ENCODE results near the gene KLHL25.
"Not testable (repeated sequence)": the region's sequence is repeated elsewhere in the genome, so short reads cannot be mapped to it uniquely, and the experiment has no call there.

The KLHL25 gene, protein sequence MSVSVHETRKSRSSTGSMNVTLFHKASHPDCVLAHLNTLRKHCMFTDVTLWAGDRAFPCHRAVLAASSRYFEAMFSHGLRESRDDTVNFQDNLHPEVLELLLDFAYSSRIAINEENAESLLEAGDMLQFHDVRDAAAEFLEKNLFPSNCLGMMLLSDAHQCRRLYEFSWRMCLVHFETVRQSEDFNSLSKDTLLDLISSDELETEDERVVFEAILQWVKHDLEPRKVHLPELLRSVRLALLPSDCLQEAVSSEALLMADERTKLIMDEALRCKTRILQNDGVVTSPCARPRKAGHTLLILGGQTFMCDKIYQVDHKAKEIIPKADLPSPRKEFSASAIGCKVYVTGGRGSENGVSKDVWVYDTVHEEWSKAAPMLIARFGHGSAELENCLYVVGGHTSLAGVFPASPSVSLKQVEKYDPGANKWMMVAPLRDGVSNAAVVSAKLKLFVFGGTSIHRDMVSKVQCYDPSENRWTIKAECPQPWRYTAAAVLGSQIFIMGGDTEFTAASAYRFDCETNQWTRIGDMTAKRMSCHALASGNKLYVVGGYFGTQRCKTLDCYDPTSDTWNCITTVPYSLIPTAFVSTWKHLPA

DNA sequence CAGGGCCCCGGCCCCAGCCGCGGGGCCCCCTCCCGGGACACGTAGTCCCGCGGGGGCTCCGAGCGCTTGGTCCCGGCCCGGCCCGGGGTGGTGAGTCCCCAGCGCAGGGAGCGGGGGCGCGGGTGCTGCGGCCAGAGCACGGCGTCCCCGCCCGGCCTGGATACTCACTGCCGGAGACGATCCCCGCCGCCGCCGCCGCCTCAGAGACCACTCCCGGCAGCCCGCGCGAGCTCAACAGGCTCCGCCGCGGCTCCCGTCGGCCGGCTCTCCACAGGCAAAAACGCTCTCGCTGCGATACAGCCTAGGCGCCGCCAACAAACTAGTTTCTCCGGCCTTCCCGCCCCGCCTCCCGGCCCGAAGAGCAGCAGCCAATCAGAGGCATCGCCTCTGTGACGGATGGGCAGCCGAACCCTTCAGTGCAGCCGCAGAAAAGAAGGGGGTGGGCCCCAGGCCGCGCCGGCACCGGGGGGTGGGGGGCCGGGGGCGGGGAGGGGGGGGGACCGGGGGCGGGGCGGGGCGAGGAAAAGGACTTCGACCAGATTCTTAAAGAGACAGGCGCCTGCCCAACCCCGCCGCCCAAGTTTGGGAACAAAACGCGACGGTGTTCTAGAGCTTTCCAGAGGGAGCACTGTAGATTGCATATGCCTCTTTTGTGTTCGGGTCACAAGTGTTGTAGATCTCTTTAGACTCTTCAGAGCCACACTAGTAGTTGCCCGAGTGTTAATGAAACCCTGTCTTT is at the start of gene KLHL25:
KLHL25 (minus strand) TSS at position 328 of the 739 bp plus-strand sequence. CDS start 25,115 bp downstream, outside the sequence.
- DNase-seq (ENCODE audit: low read depth) = peak; percentile 72

DNA sequence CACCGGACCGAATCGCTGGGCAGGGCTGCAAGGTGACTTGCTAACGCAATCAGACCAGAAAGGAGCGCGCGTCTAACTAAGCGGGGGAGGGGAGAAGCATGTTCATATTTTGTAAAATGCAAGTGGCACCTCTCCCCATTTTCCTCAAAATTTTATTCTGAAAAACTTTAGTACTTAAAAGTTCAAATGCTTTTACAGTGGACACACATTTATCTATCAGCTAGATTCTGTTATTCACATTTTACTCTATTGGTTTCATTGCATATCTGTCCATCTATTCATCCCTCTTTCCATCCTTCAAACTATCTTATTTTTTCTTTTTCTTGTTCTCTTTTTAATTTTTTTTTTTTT is 46.1 kb upstream of the KLHL25 start:
- DNase-seq (ENCODE audit: low read depth) = no peak

DNA sequence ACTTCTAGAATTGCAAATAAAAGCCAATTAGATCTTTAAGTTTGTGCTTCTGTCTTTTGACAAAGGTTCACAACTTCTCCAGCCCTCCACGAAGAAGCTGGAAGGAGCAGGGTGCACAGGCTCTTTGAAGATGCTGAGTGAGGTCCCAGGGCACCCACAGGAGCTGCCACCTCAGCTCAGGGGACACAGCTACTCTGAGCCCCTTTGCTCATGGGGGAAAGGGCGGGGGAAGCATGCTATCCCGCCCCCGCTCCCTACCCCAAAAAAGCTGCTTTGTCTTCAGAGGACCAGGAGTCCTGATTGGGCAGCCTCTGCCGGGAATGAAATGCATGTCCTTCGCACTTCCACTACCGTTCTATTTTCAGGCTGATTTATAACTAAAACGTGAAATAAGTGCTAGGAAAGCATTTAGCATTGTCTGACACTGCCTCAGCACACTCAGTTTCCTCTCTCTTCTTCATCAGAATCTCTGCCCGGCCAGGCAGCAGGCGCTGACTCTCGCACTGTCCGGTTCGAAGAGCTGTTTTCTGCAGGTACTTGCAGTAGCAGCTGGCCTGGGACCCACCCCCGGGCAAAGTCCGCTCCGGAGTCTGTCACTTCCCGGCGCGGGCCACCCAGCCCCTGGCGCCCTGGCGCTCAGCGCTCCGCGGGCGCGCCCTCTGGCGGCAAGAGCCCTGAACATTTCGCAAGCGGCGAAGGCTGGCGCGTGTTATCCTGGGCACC is 45.5 kb upstream of the KLHL25 start:
- peak; percentile 73 for DNase-seq (ENCODE audit: low read depth)

DNA sequence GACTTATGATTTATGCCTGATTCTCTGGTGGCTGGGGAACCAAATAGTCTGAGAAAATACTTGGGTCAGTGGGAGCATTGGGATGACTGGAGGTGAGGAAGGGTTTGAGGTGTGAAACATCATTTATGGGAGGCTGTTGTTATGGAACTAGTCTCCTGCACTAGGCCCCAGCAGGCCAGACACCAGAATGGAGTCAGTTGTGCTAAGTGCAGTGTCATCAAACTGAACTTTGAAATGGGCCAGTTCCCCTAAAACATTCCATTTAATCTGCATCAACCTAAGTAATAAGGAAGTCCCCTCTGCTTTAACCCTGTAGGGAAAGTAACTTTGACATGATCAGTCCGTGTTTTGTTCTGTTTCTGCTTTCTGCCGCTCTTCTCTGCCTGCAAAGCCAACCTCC is 44.9 kb upstream of the KLHL25 start:
- DNase-seq (ENCODE audit: low read depth) = no peak

DNA sequence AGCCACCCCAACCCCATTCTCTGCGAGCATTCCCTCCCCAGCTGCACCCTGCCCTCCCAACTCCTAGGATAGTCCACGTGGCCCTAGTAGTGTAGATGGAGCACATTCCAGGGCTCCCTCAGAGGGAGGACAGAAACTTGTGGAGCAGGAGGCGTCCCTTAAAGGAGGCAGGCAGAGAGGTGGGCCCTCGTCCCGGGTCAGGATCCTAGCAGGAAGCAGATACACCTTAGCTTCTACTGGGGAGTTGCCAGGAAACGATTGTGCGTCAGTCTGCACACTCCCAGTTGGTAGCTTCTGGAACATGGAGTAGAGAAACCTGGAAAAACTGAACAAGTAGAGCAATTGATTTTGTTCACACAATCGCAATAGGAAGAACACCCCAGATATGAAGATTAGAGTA is 43.9 kb upstream of the KLHL25 start:
- DNase-seq (ENCODE audit: low read depth) = no peak

DNA sequence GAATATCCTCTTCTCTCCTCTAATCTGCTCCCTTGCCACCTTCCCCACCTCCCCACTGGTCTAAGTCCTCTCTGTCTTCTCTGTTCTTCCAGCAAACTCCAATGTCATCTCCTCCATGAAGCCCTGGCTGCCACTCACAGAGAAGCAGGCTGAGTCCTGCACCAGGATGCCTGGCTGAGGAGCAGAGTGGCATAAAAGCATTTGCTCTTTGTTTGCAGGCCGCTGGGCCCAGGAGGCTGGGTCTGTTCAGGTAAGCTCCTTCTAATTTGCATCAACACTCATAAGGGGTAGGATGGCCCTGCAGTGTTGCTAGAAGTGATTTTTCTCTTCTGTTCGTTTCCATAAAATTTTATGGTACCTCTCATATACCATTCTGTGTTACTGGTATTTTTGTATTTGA is 43.2 kb upstream of the KLHL25 start:
- no peak for DNase-seq (ENCODE audit: low read depth)

DNA sequence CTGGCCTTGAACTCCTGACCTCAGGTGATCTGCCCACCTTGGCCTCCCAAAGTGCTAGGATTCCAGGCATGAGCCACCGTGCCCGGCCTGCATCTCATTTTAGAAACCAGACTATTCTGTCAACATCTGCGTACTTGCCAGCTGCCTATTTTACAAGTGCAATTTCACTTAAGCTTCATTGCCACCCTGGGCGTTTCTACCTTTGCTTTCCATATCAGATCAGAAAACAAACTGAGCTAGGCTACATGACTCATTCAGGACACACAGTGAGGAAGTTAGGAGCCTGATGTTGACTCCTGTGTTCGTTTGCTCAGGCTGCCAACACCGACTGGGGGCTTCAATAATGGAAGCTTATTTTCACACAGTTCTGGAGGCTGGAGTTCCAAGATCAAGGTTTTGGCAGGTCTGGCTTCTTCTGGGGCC is 42.3 kb upstream of the KLHL25 start:
- no peak for DNase-seq (ENCODE audit: low read depth)

DNA sequence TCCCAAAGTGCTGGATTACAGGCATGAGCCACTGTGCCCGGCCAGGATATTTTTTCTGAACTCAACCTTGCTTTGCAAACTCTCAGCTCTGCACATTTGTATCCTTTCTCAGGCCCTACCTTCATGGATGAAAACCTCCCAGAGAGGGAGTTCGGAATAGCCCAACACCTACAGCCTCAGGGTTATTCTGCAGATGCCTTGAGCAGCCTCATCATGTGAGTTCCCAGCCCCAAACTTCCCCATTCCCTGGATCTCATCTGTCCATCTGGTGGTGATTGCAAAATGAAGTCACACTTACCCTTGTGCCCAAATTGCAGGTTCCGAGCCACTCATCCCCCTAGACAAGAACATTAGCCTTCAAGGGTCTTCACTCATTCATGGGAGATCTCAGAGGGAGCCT is 39.9 kb upstream of the KLHL25 start:
- no peak for DNase-seq (ENCODE audit: low read depth)

DNA sequence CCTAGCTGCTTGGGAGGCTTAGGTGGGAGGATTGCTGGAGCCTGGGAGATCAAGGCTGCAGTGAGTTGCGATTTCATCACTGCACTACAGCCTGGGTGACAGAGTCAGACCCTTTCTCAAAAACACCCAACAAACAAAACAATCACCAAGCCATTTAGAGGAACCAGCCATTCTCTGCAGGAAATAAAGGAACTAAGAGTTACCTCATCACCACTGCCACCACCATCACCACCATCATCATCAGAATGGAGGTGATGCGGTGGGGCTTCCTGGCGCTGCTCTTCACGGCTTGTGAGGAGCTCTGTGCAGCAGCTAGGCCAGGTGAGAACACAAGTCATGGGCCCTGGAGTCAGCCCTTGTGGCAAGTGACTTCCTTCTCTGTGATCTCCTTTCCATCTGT is 37.7 kb upstream of the KLHL25 start:
- DNase-seq (ENCODE audit: low read depth) = no peak

DNA sequence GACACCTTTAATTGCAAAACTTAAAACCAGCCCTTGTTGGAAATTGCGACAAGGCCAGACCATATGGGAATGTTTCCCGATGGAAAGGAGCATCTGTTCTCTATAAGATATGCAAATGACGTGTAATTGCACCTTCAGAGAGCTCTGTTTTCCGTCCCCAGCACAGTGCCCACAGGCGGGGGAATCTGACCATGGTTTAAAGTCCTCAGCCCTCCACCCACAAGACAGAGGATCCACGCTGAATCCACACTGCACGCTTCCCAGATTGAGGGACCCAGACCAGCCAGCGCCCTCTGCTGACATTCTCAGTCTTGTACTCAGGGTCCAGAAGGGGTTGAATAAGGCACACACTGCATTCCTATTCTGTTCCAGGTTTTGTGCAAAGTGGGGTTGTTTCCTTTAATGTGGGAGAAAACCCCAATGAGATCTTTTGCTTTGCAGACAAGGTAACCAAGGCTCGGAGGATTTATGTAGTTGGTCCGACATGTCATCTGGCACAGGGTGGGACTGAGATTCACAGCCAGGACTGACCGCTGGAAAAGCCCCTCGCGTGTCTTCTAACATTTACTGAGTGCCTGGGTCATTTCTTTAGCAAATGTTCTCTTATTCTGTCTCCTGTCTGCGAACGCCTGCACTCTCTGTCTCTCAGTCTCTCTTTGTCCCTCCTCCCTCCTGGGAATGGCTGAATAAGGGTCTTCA is 36.8 kb upstream of the KLHL25 start:
- no peak for DNase-seq (ENCODE audit: low read depth)

DNA sequence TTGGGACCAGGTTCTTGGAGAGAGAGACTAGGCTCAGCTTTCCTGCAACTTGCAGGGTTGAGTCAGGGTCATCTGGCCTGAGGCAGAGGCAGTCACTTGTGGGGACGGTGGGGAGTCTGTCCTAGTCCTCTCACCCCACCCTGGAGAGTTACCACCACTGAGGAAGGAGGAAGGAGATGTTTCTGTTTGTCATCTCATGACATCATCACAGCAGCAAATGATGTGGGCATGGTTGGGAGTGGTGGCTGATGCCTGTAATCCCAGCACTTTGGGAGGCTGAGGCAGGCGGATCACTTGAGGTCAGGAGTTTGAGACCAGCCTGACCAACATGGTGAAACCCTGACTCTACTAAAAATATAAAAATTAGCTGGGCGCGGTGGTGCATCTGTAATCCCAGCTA is 35.0 kb upstream of the KLHL25 start:
- DNase-seq (ENCODE audit: low read depth) = not testable (repeated sequence)

DNA sequence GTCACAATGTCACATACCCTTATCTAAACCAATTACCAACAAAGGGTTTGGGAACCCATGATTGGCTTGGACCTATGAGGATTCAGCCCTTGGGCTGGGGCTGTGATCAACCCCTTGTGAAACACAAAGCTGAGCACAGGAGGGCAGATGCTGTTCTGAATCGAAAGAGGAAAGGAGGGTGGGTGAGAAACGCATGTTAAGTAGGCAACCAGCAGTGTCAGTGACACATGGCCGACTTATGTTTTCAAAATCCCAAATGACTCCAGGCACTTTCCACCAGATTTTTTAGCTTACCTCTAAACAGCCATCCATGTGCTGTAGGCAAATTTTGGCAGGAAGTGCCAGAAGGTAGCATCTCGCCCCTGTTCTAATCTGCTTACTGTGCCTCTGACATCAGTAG is 34.1 kb upstream of the KLHL25 start:
- DNase-seq (ENCODE audit: low read depth) = no peak

DNA sequence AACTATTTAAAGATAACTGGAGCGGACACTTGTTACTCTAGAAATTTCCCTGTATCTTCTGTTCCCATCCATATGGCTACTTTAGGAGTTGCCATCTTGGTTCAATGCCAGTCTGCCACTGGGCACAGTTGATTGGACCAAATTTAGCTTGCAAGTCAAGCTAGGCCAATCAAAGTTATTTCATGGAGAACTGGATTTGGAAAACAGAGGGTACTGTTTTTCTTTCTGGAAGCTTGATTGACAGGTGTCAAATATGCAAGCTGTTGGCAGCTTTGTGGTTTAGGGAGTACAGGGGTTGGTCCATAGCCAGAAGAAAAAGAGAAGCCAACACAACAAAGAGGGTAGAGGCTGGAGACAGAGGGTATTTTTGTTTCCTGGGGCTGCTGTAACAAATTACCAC is 33.4 kb upstream of the KLHL25 start:
- no peak for DNase-seq (ENCODE audit: low read depth)

DNA sequence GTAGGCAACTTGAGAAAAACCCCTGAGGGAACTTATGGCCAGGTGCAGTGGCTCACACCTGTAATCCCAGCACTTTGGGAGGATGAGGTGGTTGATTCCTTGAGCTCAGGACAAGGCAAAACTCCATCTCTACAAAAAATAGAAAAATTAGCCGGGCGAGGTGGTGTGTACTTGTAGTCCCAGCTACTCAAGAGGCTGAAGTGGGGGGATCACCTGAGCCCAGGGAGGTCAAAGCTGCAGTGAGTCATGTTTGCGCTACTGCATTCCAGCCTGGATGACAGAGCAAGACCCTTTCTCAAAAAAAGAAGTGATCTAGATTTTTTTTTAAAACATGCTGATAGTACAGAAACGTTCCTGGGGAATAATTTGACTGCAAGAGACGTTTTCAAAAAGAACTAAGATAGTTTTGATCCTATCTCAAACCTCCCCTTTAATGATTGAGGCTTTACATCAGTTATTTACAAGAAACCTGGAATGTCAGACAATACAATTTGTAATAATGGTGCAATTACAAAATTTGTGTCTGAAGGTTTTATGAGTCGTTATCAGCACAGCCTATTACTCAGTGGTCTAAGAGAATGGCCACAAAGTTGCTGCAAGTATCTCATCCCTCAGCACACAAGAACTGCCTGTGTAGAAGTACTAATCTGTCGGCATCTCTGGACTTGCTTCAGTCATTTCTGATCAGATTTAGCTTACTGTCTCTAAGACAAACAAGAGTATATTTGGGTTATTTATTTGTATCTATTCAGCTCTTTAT is 32.2 kb upstream of the KLHL25 start:
- DNase-seq (ENCODE audit: low read depth) = no peak

DNA sequence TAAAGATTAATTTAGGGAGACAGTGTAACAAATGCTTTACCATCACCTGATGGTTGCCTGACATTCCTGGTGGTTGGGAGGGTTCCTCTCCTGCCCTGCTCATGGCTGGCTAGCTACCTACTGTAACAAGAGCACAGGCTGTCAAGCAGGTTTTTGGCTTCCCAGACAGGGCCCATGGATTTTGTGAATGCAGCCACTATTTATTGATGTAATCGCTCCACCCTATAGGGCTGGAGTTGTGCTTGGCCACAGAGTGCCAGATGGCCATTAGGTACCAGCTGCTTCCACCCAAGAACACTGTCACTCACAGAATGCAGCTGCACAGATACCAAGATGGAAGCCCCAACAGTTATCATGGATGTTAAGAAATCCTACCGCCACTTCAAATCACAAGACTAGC is 31.0 kb upstream of the KLHL25 start:
- DNase-seq (ENCODE audit: low read depth) = no peak

DNA sequence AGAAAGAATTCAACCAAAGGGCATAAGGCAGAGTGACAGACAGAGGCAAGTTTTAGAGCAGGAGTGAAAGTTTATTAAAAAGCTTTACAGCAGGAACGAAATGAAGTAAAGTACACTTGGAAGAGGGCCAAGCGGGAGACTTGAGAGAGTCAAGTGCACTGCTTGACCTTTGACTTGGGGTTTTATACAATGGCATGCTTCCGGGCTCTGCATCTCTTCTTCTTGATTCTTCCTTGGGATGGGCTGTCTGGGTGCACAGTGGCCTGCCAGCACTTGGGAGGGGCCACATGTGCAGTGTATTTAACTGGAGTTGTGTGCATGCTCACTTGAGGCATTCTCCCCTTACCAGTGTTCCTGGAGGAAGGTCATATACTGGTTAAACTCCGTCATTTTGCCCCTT is 30.4 kb upstream of the KLHL25 start:
- DNase-seq (ENCODE audit: low read depth) = no peak

DNA sequence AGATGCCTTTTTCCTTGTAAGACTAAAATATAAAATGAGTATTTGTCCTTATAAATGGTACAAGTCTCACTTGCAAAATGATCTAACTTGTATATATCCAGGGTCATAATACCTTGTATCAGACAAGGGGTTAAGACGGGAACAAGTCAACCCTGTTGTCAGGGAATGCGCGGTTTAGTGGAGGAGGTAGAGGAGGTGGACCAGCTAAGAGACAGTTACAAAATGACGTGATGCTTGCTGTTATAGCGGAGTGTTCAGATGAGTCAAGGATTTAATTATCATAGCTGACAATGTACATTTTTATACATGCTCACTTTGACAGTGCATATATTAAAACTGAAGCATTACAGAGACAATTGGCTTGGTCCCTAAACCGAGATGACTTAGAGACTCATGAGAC is 26.8 kb upstream of the KLHL25 start:
- DNase-seq (ENCODE audit: low read depth) = no peak

DNA sequence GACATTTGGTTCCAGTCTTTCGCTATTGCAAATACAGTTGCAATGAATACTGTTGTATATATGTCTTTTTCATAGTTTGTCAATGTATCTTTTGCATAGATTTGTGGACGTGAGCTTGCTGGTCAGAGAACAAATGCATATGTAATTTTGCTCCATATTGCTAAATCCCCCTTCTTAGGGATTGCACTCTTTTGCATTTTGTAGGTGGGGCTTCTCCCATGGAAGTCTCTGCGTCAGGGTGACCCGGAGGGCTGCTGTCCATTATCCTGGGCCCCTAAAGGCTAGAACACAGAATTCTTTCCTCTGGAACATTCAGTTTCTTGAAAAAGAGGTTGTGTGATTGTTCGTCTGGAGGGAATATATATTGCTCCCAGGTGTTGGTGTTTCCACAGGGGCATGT is 25.2 kb upstream of the KLHL25 start:
- no peak for DNase-seq (ENCODE audit: low read depth)

DNA sequence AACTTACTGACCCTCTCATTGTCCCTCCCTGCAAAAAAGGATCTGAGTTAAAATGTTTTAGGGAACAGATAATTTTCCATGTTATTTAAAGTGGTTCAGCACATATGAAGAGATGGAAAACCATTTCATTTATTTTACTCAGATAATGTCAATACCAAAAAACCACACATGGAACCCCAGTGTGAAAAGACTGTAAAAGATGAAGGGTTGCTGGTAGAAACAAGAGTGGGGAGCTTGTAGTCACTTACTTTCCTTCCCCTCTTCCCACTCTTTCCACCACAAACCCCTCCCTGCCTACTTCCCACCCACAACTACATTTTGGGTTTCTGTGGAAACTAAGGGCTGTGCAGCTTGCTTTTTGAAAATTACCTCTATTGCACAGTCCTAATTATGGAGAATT is 18.5 kb upstream of the KLHL25 start:
- no peak for DNase-seq (ENCODE audit: low read depth)

DNA sequence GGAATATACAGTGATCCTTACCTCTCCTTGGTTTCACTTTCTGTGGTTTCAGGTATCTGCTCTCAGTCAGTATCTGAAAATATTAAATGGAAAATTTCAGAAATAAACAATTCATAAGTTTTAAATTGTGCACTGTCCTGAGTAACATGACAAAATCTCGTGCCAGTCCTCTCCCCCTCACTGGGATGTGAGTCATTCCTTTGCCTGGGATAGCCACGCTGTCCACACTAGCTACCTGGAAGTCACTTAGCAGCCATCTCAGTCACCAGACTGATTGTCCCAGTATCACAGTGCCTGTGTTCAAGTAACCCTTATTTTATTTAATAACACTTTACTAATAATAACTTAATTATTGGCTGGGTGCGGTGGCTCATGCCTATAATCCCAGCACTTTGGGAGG is 15.3 kb upstream of the KLHL25 start:
- DNase-seq (ENCODE audit: low read depth) = no peak

DNA sequence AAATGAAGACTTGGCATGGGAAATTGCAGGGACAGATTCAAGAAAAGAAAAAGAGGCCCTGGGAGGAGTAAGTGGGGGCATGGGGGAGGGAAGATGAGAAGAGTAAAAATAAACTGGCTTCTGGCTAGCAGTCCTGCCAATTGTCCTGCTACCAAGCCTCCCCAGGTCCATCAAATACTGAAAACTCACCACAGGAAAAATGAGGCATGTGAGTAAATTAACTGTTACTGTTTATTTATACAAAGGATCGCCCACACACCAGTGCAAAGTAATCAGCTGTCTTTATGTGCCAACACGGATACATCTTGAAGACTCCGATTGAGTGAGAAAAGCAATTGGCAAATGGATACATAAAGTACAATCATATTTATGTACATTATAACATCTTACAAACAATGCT is 10.7 kb upstream of the KLHL25 start:
- DNase-seq (ENCODE audit: low read depth) = no peak
